ENCODE measurements around the gene OSBPL6.

GRCh38 chr2:178350051-178350450, 155.7 kb downstream of the OSBPL6 start:
- TF ChIP-seq, protein P1, sequence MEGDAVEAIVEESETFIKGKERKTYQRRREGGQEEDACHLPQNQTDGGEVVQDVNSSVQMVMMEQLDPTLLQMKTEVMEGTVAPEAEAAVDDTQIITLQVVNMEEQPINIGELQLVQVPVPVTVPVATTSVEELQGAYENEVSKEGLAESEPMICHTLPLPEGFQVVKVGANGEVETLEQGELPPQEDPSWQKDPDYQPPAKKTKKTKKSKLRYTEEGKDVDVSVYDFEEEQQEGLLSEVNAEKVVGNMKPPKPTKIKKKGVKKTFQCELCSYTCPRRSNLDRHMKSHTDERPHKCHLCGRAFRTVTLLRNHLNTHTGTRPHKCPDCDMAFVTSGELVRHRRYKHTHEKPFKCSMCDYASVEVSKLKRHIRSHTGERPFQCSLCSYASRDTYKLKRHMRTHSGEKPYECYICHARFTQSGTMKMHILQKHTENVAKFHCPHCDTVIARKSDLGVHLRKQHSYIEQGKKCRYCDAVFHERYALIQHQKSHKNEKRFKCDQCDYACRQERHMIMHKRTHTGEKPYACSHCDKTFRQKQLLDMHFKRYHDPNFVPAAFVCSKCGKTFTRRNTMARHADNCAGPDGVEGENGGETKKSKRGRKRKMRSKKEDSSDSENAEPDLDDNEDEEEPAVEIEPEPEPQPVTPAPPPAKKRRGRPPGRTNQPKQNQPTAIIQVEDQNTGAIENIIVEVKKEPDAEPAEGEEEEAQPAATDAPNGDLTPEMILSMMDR (conservative IDR thresholded peaks at IDR 0.05 in 1 of 2, IDR thresholded peaks at IDR 0.05 in 1 of 2; ENCODE audit: extremely low read depth in 1 of 2, insufficient read depth in 1 of 2, low read depth in 1 of 2, low read length in 2 of 2) = no peak
- no peak for TF ChIP-seq EZH2 (IDR thresholded peaks at IDR 0.05; ENCODE audit: borderline replicate concordance, low read length)
